Prostate gland (tissue), 2 donors: ENCODE data around the gene TMEM184A.

Source experiments
- POLR2AphosphoS5 ChIP-seq: sonication (generic); formaldehyde crosslinking; IDR thresholded peaks from one replicate; pipeline ENCODE4 v1.6.1; 2017; ENCODE audit warnings: antibody characterized with exemption
- TF ChIP-seq, protein P1 (sequence below), 4 experiments: fragments of 200-600 bp in 2 of 4; fragments of 450-650 bp in 2 of 4; sonication (generic) in 2 of 4; IDR thresholded peaks; 1 replicate in 3 of 4; 2 replicates in 1 of 4; pipeline ENCODE4 v1.5.1; 2016 to 2019; ENCODE audit warnings: antibody characterized with exemption in 4 of 4, mild to moderate bottlenecking in 2 of 4, moderate library complexity in 2 of 4

DNA sequence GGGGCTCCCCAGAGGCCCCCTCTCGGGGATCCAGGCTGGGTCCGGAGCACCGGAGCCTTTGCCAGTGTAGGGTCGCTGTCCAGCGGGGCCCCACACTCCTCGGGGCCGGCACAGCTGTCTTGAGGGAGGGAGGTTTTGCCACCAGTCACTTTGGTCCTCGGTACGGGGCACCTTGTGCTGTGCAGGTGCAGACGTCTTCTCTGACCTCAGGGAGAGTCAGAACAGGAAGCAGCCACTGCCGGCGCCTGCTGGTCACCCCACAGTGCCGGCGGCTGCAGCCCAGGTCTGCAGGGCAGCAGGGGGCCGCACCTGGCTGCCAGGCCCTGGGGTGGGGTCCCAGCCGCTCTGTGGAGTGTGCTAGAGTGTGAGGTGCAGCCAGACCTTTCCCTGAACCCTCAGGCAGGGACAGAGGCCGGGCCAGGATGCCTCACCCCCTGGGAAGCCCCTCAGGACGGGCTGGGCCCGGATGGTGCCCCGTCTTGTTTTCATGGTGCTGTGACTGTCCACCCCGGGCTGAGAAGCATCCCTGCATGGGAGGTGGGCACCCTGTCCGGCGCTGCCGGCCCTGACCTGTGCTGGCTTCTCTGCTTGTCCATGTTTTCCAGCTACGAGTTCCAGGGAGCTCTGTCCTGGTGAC is 17.3 kb downstream of the TMEM184A start:
- TF ChIP-seq, protein P1, sequence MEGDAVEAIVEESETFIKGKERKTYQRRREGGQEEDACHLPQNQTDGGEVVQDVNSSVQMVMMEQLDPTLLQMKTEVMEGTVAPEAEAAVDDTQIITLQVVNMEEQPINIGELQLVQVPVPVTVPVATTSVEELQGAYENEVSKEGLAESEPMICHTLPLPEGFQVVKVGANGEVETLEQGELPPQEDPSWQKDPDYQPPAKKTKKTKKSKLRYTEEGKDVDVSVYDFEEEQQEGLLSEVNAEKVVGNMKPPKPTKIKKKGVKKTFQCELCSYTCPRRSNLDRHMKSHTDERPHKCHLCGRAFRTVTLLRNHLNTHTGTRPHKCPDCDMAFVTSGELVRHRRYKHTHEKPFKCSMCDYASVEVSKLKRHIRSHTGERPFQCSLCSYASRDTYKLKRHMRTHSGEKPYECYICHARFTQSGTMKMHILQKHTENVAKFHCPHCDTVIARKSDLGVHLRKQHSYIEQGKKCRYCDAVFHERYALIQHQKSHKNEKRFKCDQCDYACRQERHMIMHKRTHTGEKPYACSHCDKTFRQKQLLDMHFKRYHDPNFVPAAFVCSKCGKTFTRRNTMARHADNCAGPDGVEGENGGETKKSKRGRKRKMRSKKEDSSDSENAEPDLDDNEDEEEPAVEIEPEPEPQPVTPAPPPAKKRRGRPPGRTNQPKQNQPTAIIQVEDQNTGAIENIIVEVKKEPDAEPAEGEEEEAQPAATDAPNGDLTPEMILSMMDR (IDR thresholded peaks at IDR 0.05): no peak
- no peak for TF ChIP-seq POLR2AphosphoS5
